HT1080 (cell line): ENCODE data around the gene DLGAP1. TPM values are rescaled to one million over a fixed set of nuclear protein-coding genes. Genes with fewer than 3 reads are reported as not detected.

ENCODE experiments used
- DNase-seq: peaks from one replicate; pipeline ENCODE4 v3.0.0-alpha.2; 2015; ENCODE audit warnings: low read depth
- total RNA-seq: library from RNA; depleted of rRNA; stranded (reverse); fragments of >200 nt; shearing (Covaris generic); gene quantifications from 2 replicates; pipeline ENCODE4 v1.2.3, GENCODE V29; 2014

The DLGAP1 gene
- total RNA-seq, 1 experiment from 2014 or later = not detected

DNA sequence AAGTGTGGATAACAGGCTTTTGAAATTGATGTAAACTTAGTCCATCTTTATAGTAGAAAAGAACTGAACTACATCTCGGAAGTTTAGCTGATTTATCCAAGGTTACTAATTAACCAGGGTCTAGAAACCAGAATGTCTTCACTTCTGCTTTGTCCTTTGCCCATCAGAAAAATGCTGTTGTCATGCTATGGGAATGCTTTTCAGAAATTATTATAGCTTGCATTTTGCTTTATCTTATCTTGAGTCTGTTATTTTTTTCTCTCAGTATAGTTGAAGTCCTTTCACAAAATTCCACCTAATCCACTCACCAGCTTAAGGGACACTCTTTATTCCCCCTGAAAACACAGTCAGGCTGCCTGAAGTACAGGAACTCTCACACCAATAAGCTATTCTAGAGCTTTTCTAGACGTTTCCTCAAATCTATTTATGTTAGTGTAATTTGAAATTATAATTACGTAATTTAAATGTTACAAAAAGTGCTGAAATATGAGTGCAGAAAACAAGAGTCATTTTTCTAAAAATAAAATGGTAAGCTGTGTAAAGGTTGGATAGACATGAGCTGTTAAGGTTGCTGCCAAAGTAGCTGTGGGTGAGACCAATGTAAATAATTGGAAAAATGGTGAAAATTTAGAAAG, 548.9 kb downstream of the DLGAP1 start:
- DNase-seq = no peak

DNA sequence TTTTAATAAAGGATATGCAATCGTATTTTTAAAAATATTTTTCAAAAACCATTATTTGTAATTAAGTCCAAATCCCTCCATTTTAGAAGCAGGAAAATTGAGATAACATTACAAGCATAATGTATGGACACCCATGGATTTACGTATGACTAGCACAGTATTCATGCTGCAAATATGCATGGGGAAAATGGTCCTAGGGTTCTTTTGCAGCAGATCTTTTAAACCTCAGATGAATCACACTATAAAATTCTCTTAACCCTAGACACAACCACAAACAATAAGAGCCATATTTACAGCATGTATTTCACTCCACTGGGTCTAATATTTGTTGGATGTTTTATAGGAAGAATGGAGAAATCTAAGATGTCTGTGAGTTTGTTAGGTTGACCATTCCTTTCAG, 551.8 kb downstream of the DLGAP1 start:
- DNase-seq = peak; percentile 89

DNA sequence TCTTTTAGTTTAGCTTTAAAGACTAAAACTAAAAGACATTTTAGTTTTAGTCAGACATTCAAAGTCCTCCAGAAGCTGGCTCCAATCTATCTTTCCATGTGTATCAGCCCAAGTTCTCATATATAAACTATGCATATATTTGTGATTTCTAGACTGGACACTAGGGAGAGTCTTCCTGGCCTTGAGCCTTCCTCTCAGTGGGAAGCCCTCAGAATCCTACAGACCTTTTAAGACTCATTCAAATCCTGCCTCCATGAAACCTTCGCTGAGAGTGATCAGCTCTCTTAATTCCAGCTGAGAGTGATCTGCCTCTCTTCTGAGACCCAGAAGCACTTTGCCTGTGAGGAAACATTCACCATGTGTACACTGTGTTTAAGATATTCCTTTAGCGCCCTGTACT, 552.4 kb downstream of the DLGAP1 start:
- peak; percentile 20 for DNase-seq

DNA sequence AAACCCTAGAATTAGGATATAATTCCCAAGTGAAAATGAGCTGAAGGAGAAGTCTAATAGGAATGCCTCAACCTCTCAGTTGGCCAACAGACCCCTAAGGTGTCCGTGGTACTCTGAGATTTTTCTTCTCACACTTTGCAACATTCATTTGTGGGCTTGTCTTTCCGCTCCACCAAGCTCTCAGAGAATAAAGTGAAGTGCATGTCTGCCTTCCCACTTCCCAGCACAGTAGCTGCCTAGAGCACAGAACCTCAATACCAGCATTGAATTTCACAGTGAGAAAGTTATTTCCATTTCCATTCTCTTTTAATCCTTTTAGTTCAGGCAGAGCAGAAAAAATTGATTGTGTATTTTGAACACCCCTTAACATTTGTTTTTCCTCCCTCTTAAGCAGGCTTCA, 553.3 kb downstream of the DLGAP1 start:
- no peak for DNase-seq

DNA sequence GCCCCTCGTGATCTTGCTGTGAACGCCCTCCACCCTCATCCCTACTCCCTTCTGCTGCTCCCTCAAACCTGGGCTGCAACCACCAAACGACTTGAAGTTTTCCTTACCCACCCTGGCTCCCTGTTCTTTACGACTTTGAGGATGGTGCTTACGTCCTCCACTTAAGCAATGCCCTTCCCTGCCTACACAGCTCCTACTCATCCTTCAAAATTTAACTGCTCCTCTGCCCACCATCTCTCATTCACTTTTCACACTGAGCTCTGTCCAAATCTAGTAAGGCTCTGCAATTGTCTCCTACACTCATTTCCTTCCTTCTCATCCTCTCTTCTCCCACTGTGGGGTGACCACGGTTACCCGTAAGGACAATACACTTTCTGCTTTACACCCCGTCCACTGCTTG, 554.1 kb downstream of the DLGAP1 start:
- no peak for DNase-seq

DNA sequence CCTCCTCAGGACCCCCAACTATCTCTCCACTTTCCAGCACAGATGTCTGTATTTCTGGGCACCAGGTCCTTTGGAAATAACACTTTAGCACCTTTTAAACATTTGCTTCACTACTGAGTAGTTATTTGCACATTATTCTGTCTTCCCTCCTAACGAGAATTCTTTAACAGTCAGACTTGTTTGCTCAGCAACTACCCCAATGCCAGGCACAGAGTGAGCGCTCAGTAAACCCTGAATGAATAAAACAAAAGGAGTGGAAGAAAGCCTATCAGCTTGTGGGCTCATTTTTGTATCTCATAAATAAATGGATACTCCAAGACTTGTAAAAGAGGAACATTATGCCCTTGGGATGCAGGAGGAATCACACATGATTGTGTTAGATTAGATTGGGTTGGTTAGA, 554.8 kb downstream of the DLGAP1 start:
- DNase-seq = no peak

DNA sequence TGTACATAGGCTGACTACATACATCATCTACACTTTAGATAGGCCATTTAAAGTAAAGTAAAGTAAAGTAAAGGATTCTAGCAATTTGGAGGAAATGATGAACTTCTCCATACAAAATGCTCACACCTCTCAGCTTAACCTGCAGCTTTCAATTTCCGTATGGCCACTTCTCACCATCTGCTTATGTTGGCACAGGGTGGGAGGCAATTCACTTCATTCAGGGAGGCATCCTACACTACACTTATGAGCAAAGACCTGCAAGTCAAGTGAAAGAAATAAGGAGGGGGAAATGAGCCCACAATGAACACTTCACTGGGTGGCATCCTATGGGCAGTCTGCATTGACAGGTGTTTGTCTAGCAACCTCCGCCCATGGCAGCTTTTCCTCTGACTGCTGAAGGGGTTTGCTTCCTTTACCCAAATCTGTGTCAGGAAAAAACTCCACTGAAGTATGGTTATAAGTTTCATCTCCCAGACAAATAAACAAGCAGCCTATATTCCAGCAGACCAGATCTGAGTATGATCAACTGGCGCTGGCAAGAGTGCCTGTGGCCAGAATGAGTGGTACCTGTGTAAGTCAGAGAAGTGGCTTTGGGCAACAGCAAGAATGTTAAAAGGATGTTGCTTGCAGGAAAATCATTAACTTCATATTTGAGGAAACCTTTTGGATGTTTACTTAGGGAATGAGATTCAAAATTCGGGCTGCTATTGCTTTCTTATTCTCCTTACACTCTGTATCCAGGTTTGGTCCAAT, 556.1 kb downstream of the DLGAP1 start:
- no peak for DNase-seq

DNA sequence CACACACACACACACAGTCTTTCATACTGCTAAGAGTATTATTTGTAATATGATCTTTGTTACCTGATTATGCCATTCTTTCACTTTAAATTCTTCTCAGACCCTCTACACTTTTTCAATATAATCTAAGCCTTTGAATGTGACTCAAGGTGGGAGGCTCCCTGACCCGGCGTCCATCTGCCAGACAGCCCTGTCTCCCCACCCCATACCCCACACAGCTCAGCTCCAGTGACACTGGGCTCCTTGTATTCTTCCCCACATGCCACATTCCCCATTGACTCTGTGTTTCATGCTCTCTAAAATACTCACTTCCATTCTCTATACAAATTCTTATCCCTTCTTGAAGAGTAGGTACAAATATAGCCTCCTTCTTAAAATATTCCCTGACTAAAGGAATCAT, 563.0 kb downstream of the DLGAP1 start:
- DNase-seq = peak; percentile 27

DNA sequence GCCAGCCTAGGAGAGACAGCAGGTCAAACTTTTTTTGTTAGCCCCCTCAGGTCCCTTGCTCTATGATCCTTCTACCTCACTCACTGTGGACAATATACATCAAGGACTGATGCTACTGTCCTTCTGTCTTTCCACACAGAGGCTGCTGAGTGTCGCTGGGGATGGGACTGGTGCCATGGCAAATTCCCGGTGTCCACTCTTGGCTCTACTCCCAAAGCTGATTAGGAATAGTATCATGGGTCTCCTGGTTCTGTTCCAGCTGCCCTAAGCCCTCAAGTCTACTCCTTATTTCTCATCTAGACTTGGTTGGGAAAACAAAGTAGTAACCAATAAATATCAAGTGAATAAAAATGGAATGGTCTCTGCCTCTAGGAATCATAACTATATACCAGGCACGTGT, 563.9 kb downstream of the DLGAP1 start:
- DNase-seq = no peak

DNA sequence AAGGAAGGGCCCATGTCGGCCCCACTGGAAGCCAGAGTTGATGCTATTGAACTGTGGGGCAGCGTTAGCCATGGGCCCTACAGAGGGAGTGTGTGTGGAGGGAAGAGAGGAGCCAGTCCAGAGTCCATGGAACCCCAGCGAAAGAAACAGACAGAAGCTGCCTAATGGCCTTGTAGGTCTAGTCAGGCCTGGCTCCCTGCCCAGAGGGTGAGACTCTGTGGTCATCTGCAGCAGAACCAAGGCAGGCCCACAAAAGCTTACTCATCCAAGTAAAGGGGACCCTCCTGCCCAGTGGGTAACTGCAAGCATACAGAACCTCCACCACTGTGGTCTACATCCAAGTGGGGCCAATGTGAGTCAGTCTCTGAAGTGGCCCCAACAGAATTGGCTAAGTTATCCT, 565.3 kb downstream of the DLGAP1 start:
- peak; percentile 85 for DNase-seq

DNA sequence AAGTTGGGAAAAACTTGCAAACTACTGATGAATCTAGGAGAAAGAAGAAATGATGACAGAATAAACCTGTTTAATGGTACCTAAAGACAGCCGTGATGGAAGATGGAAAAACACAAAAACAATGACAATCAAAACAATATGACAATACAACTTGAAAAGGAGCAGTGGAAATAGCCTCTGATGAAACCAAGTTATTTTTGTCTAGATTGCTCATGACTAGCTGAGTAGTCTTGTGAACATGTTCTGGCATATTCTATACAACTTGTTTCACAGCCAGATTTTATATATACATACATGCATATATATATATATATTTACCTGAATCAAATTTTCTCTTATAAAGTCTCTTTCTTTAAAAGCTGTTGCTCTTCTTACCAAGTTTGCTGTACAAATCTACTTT, 566.0 kb downstream of the DLGAP1 start:
- DNase-seq = no peak

DNA sequence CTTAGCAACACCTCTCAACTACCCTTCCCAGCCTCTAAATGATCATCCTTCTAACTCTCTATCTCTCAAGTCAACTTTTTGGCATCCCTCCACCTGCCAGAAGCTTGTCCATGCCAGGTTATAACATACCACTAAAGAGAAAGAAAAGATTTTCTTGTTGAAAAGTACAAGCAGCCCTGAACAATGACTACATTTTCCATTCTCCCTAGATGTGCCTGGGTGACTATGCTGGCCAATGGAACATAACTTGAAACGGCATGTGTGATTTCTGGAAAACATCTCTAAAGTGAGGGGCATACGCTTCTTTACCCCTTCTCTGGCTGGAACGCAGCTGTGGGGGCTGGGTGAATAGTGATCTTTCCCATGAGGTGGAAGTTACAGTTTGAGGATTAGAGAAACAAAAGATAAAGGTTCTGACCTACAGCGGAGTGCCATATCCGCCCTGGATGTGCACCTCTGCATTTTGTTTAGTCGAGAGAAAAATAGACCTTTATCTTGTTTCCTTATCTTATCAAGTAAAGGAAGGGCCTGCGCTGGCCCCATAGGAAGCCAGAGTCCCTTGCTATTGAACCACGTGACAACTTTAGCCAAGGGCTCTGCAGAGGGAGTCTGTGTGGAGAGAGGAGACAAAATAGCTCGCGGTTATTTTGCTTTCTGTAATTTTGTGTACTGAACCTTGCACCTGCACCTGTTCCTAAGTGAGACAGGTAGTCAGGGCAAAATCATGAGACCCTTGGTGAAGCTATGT, 568.4 kb downstream of the DLGAP1 start:
- DNase-seq = no peak

DNA sequence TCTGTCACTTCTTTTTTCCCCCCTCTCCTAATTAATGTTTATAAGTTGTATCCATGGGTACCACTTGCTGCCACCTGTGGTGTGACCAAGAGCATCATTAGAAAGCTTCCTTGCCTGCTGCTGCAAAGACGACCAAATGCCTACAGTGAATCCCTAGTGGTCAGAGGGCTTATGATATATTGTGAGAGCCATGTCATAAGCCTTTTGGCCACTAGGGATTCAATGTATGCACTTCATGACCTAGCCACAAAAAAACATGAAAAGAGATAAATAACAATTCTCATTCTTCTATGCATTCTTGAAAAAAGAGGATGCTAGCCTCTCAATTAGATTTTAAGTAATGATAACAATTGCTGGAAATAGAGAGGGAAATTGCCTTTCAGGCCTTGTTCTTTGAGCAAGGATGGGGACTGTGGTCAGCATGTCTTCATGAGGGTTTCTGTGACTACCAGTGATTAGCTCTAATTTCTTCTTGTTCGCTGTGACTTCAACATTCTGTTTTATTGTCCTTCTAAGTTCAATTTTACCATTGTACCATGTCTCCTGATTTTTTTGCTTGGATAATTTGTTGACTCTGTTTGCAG, 569.8 kb downstream of the DLGAP1 start:
- DNase-seq = peak; percentile 16

DNA sequence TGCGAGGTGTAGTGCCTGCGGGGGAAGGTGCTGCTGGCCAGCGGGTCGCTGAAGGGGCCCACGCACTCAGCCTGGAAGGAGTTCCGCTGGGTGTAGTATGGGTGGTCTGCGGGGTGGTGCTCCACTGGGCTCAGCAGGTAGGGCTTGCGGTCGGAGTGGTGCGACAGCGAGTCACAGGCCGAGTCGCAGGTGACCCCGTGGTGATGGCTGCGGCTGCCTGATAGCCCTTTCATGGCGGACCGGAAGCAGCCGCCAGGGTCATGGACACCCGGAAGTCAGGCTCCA, 575.3 kb downstream of the DLGAP1 start:
- no peak for DNase-seq

DNA sequence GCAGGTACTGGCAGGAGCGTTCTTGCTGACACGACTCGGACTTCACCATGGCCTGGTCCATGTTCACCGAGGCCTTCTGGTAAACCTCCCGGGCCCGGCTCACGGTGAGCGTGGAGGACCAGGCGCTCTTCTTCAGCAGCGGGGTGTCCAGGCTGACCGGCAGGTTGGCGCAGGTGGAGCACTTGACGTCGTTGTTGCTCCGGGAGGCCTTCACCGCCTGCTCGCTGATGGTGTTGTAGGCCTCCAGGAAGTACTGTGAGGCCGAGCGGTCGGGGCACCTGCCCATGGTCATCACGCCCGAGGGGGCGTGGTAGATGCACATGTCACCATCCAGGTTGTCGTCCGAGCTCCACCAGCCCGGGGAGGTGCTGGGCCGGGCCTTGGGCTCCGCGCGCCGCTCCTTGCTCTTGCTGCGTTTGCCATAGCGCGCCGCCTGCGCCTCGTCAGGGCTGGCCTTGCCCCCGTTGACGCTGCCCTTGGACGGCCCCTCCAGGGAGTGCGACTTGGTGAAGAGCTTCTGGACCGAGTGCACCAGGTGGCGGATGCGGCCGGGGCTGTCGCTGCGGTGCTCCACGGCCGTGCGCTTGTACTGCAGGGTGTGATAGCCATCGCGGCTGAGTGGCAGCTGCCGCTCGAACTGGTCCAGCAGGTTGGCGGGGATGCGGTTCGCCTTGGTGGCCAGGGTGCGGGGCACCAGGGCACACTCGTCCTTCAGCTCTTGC, 575.8 kb downstream of the DLGAP1 start:
- no peak for DNase-seq

DNA sequence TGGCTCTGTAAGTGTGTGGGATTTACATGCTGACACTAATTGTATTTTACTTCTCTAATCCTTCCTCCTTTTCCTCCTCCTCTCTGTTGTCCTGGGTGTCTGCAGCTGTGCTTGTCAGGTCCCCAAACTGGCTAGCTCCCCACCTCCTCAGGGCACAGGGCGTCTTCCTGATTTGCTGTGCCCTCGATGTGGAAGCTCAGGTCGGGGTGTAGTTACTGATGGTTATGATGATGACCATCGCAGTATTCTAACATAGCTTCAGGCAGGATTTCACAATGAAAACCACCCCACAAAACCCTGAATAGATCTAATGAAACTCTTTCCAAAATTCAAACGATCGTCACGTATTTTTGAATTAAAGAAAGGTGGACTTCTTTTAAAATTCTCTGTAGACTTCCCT, 576.7 kb downstream of the DLGAP1 start:
- DNase-seq = no peak

DNA sequence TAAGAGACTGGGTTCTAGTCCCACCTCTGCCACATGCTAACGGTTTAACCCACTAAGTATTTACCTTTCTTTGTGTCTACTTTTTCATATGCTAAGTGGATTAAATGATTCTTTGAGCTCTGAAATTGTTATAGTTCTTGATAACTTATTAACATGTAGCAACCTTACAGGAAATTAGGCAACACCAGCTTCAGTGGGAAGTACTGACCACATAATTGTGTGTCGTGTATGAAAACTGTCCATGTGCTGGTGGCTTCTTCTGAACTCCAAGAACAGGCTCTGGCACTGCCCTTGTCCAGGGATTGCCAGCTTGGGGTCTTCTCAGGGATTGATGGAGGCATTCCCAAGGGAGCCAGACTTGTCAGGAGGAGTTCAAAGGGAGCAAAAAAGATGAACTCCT, 577.4 kb downstream of the DLGAP1 start:
- no peak for DNase-seq

DNA sequence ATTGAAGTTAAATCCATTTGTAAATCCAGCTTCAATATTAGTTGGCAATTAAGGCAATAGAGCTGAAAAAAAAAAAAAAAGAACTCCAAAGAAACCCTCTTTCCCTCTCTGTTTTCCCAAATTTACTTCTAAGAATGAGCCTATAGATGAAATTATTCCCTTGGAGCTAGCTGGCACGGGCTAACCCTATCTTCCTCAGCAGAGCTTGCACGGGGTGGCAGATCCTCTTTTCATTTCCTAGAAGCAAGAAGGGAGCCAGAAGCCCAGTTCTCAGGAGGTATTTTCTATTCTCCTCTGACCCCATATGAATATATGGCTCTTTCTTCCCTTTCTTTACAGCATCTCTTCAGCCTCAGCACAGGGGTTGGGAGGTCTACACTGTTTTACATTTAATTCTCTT, 579.1 kb downstream of the DLGAP1 start:
- DNase-seq = no peak

DNA sequence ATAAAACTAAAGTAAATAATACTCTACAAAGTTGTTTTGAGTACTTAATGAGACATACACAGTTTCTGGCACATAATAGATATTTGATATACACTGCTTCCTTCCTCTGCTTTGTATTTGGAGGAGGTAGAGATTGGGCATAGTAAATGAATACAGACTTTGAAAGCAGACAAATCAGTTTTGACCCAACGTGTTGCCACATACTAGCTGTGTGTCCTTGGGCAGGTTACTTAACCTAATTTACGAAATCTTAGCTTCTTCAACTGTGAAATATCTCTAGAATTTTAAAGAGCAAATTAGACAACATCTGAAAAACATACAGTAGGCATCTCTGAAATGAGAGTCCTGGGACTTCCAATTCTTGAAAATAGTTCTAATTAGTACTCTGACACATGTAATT, 579.7 kb downstream of the DLGAP1 start:
- DNase-seq = no peak

DNA sequence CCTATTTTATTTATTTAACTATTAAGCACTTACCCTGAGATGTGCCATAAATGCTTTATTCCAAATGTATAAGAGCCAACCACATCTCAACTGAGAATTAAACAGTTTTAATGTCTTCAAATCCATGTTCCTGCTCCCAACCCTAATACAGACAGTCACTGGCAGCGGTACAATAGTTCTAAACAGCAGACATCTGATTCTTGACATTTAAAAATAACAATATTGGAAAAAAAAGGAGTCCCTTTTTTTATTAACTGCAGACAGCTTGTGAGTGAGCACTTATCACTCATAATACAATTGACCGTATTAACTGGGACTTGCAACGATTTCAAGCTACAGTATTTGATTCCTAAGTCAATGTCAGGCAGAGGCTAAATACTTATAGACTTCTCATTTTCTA, 580.5 kb downstream of the DLGAP1 start:
- DNase-seq = no peak

DNA sequence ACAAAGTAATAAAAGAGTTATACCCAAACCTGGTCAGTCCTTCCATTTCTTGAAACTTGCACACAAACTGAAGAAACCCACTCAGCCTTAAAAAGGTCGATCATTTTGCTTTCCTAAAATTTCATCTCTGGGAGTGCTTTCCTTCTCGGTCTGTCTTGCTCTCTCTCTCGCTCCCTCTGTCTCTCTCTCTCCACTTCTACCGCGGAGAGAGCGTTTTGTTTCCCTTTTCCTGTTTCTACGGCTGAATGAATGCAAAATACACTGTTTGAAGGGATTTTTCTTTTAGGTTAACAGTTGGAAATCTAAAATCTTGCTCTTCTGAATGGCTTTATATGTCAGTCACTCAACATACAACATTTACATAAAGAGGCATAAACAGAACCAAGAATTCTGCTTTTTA, 581.0 kb downstream of the DLGAP1 start:
- no peak for DNase-seq

DNA sequence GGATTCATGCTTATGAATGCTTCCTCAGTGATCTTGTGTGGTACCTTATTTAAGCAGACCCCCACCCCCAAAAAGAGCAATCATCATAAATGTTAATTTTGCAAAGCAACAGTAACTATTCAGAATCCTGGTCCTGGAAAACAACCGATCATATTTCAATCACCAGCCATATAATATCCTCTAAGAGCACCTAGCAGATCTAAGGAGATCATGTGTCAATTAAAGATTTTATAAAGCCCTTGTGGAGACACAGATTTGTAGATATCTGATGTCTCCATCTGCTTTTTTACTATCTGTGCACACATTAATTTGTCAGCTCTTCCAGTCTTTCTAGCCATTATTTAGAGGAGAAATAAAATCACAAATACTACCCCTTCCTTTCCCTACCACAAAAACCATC, 581.4 kb downstream of the DLGAP1 start:
- DNase-seq = no peak
